CD4-positive, alpha-beta T cell treated with Interferon alpha-2 for 1 hour (primary cell): Measurements from ENCODE around the gene CYB5R4.
"Not testable (repeated sequence)": the region's sequence is repeated elsewhere in the genome, so short reads cannot be mapped to it uniquely, and the experiment has no call there.

ENCODE experiments used
- DNase-seq, 2 donors: peaks; one replicate each; pipeline ENCODE4 v3.0.0-alpha.2; 2020 to 2022

Gene CYB5R4

GRCh38 chr6:83920017-83920416, 60.5 kb downstream of the CYB5R4 start:
- DNase-seq = no peak

GRCh38 chr6:83921315-83921714, 61.8 kb downstream of the CYB5R4 start:
- DNase-seq = no peak

- no peak for DNase-seq
These were observed 68.0 kb downstream of the CYB5R4 start for GRCh38 chr6:83927470-83927869.

GRCh38 chr6:83928286-83928685, 68.8 kb downstream of the CYB5R4 start:
- no peak for DNase-seq

GRCh38 chr6:83946201-83946833, 86.8 kb downstream of the CYB5R4 start:
- DNase-seq = not testable (repeated sequence)

GRCh38 chr6:83947983-83948382, 88.5 kb downstream of the CYB5R4 start:
- DNase-seq = not testable (repeated sequence)

GRCh38 chr6:83948851-83949250, 89.4 kb downstream of the CYB5R4 start:
- DNase-seq = no peak

GRCh38 chr6:83951423-83951822, 91.9 kb downstream of the CYB5R4 start:
- DNase-seq = not testable (repeated sequence)

- DNase-seq = no peak
These were observed 93.3 kb downstream of the CYB5R4 start for GRCh38 chr6:83952830-83953229.

GRCh38 chr6:83954371-83954770, 94.9 kb downstream of the CYB5R4 start:
- no peak for DNase-seq

GRCh38 chr6:83958241-83958685, 98.8 kb downstream of the CYB5R4 start:
- DNase-seq = no peak

GRCh38 chr6:83960664-83961063, 101.2 kb downstream of the CYB5R4 start:
- no peak for DNase-seq

- no peak for DNase-seq
These were observed 103.1 kb downstream of the CYB5R4 start for GRCh38 chr6:83962582-83962981.

- no peak for DNase-seq
These were observed 107.0 kb downstream of the CYB5R4 start for GRCh38 chr6:83966539-83966938.

GRCh38 chr6:83970582-83970981, 111.1 kb downstream of the CYB5R4 start:
- no peak for DNase-seq

- DNase-seq = no peak
These were observed 115.0 kb downstream of the CYB5R4 start for GRCh38 chr6:83974409-83975050.

GRCh38 chr6:83976037-83976755, 116.7 kb downstream of the CYB5R4 start:
- DNase-seq = no peak

GRCh38 chr6:83976871-83977270, 117.4 kb downstream of the CYB5R4 start:
- no peak for DNase-seq

GRCh38 chr6:83978324-83978734, 118.8 kb downstream of the CYB5R4 start:
- no peak for DNase-seq

- DNase-seq = no peak
These were observed 119.5 kb downstream of the CYB5R4 start for GRCh38 chr6:83978997-83979396.

- no peak for DNase-seq
These were observed 124.9 kb downstream of the CYB5R4 start for GRCh38 chr6:83984411-83984810.

- DNase-seq = no peak
These were observed 125.8 kb downstream of the CYB5R4 start for GRCh38 chr6:83985308-83985713.

- DNase-seq = no peak
These were observed 126.2 kb downstream of the CYB5R4 start for GRCh38 chr6:83985715-83986114.

GRCh38 chr6:83998021-83998584, 138.6 kb downstream of the CYB5R4 start:
- DNase-seq = no peak
